HEK293 (cell line): ENCODE data around the gene CEP63.

Source experiments
- CTCF ChIA-PET: fragments of 350-600 bp; formaldehyde crosslinking; extraction: SDS; loops from one replicate; lab custom pipeline; 2021; ENCODE audit warnings: antibody characterized with exemption; lab: Yijun Ruan, JAX
- POLR2A ChIA-PET: fragments of 300-600 bp; formaldehyde crosslinking; extraction: SDS; loops from one replicate; lab custom pipeline; 2020; ENCODE audit warnings: antibody characterized with exemption, inconsistent platforms; lab: Yijun Ruan, JAX
- H3K27ac ChIP-seq: fragments of 200-500 bp; sonication (Bioruptor generic); 2 replicates; pipeline ENCODE4 v1.5.1; 2014; ENCODE audit warnings: low read depth, low read length, control low read depth, inconsistent platforms; ENCODE audit errors: extremely low read depth
- H3K36me3 ChIP-seq, 2 experiments: fragments of 200-500 bp in 1 of 2; sonication (Bioruptor generic) in 1 of 2; 1 replicate in 1 of 2; 2 replicates in 1 of 2; pipeline ENCODE4 v1.5.1; 2014 to 2017; ENCODE audit warnings: inconsistent platforms in 2 of 2, low read length in 2 of 2; ENCODE audit not compliant: control insufficient read depth in 2 of 2, insufficient read depth in 1 of 2
- H3K4me1 ChIP-seq: fragments of 200-500 bp; sonication (Bioruptor generic); 2 replicates; pipeline ENCODE4 v1.5.1; 2014; ENCODE audit warnings: mild to moderate bottlenecking, low read length, inconsistent platforms; ENCODE audit not compliant: control insufficient read depth, insufficient read depth
- H3K4me3 ChIP-seq: 2 replicates; pipeline ENCODE4 v1.5.1; 2011; ENCODE audit warnings: low read depth, mild to moderate bottlenecking, control low read depth, low read length, moderate library complexity
- H3K9me3 ChIP-seq: fragments of 200-500 bp; sonication (Bioruptor generic); 2 replicates; pipeline ENCODE4 v1.5.1; 2014; ENCODE audit warnings: low read depth, low read length, inconsistent platforms; ENCODE audit not compliant: control insufficient read depth, insufficient read depth
- ELK4 ChIP-seq: IDR thresholded peaks from 2 replicates; pipeline ENCODE4 v1.6.1; 2011; ENCODE audit warnings: mild to moderate bottlenecking, low read depth, low read length, borderline replicate concordance
- HIC1 ChIP-seq: fragments of 450-650 bp; formaldehyde crosslinking; IDR thresholded peaks from 2 replicates; pipeline ENCODE4 v1.5.1; 2016; ENCODE audit warnings: missing biosample characterization, missing genetic modification characterization
- KLF8 ChIP-seq: fragments of 450-650 bp; formaldehyde crosslinking; IDR thresholded peaks from 2 replicates; pipeline ENCODE4 v1.5.1; 2016; ENCODE audit warnings: missing biosample characterization, missing genetic modification characterization
- YY2 ChIP-seq: fragments of 450-650 bp; formaldehyde crosslinking; IDR thresholded peaks from 2 replicates; pipeline ENCODE4 v1.5.1; 2016; ENCODE audit warnings: missing biosample characterization, missing genetic modification characterization
- ZBTB21 ChIP-seq: fragments of 450-650 bp; formaldehyde crosslinking; IDR thresholded peaks from 2 replicates; pipeline ENCODE4 v1.5.1; 2017; ENCODE audit warnings: missing biosample characterization, missing genetic modification characterization
- ZBTB44 ChIP-seq: fragments of 450-650 bp; IDR thresholded peaks from 2 replicates; pipeline ENCODE4 v1.5.1; 2018; ENCODE audit warnings: missing biosample characterization, mild to moderate bottlenecking, missing genetic modification characterization
- ZBTB7A ChIP-seq: fragments of 450-650 bp; formaldehyde crosslinking; IDR thresholded peaks from 2 replicates; pipeline ENCODE4 v1.5.1; 2016; ENCODE audit warnings: low read depth, missing biosample characterization, missing genetic modification characterization
- ZNF19 ChIP-seq: fragments of 450-650 bp; formaldehyde crosslinking; IDR thresholded peaks from 2 replicates; pipeline ENCODE4; 2016; ENCODE audit warnings: missing biosample characterization, missing genetic modification characterization, low read depth
- ZNF24 ChIP-seq: fragments of 450-650 bp; formaldehyde crosslinking; IDR thresholded peaks from 2 replicates; pipeline ENCODE4 v1.5.1; 2016; ENCODE audit warnings: missing biosample characterization, missing genetic modification characterization
- ZNF350 ChIP-seq: fragments of 450-650 bp; formaldehyde crosslinking; IDR thresholded peaks from 2 replicates; pipeline ENCODE4 v1.5.0; 2017; ENCODE audit warnings: missing biosample characterization, mild to moderate bottlenecking, missing genetic modification characterization
- ZNF510 ChIP-seq: fragments of 450-650 bp; formaldehyde crosslinking; IDR thresholded peaks from 2 replicates; pipeline ENCODE4 v1.5.1; 2018; ENCODE audit warnings: mild to moderate bottlenecking, missing genetic modification characterization, missing biosample characterization; ENCODE audit not compliant: insufficient replicate concordance
- ZNF596 ChIP-seq: fragments of 450-650 bp; IDR thresholded peaks from 2 replicates; pipeline ENCODE4 v1.5.0; 2018; ENCODE audit warnings: missing biosample characterization, mild to moderate bottlenecking, missing genetic modification characterization, moderate library complexity
- ZNF610 ChIP-seq: fragments of 450-650 bp; formaldehyde crosslinking; IDR thresholded peaks from 2 replicates; pipeline ENCODE4 v1.5.1; 2016; ENCODE audit warnings: missing biosample characterization, missing genetic modification characterization, borderline replicate concordance
- ZNF707 ChIP-seq: fragments of 450-650 bp; formaldehyde crosslinking; IDR thresholded peaks from 2 replicates; pipeline ENCODE4 v1.5.1; 2016; ENCODE audit warnings: missing biosample characterization, missing genetic modification characterization
- ZNF768 ChIP-seq: fragments of 450-650 bp; formaldehyde crosslinking; IDR thresholded peaks from 2 replicates; pipeline ENCODE4 v1.5.1; 2018; ENCODE audit warnings: missing biosample characterization, mild to moderate bottlenecking, missing genetic modification characterization
- ZNF837 ChIP-seq: fragments of 450-650 bp; formaldehyde crosslinking; IDR thresholded peaks from 2 replicates; pipeline ENCODE4 v1.5.1; 2016; ENCODE audit warnings: missing biosample characterization, missing genetic modification characterization
- ZSCAN5A ChIP-seq: fragments of 450-650 bp; formaldehyde crosslinking; IDR thresholded peaks from 2 replicates; pipeline ENCODE4 v1.5.1; 2016; ENCODE audit warnings: missing biosample characterization, missing genetic modification characterization
- TF ChIP-seq, protein P1 (sequence below): fragments of 450-650 bp; formaldehyde crosslinking; IDR thresholded peaks from 2 replicates; pipeline ENCODE4 v1.5.1; 2017; ENCODE audit warnings: missing biosample characterization, missing genetic modification characterization
- TF ChIP-seq, protein P2 (sequence below): fragments of 450-650 bp; formaldehyde crosslinking; IDR thresholded peaks from 2 replicates; pipeline ENCODE4 v1.5.1; 2016; ENCODE audit warnings: missing biosample characterization, missing genetic modification characterization
- TF ChIP-seq, protein P3 (sequence below): fragments of 450-650 bp; formaldehyde crosslinking; IDR thresholded peaks from 2 replicates; pipeline ENCODE4 v1.5.1; 2016; ENCODE audit warnings: missing biosample characterization, missing genetic modification characterization

The CEP63 gene

GRCh38 chr3:134603956-134604355, 118.1 kb downstream of the CEP63 start:
- H3K36me3 ChIP-seq = no peaks in the 10 kb centered on the region
- TF ChIP-seq YY2 (tag by site-specific recombination) (no peak), ZNF596 (no peak), ZNF24 (tag by site-specific recombination) (no peak), HIC1 (tag by site-specific recombination) (no peak), ZNF19 (tag by site-specific recombination) (no peak)
- TF ChIP-seq, all 188 proteins: peak for 0
- H3K4me3 ChIP-seq = no peak overlapping the region
- ChIA-PET CTCF (interaction anchor here (0.5 to 1.2 kb wide), 5 partner anchors 39 to 1314 kb away, joined by 3 read pairs; no protein-coding TSS in a partner anchor), POLR2A (no interaction called here)
- H3K9me3 ChIP-seq = no peaks in the 10 kb centered on the region
- no peaks in the 10 kb centered on the region for H3K4me1 ChIP-seq
- H3K27ac ChIP-seq = no peak overlapping the region

DNA sequence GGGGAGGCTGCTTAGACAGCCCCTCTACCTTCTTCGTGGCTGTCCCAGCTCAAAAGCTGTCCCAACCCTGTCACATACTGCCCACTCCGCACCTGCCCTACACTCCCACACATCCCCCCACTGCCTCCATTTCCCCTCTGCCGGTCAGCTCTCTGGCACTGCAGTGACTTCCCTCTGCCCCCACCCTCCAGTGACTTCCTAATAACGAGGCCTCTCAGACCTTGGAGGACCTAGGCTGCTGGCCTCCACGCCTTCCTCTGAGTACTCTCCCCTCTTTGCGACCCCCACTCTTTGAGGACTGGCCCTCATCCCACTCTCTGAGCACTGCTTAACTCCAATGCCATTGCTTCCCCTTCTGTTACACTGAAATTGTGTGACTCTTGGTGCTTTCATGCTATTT, 119.7 kb downstream of the CEP63 start:
- Histone ChIP-seq H3K36me3 (no peaks in the 10 kb centered on the region), H3K4me1 (no peaks in the 10 kb centered on the region), H3K27ac (no peak overlapping the region), H3K4me3 (no peak overlapping the region), H3K9me3 (no peaks in the 10 kb centered on the region)
- POLR2A ChIA-PET = no interaction called here
- CTCF ChIA-PET = interaction anchor here (1.2 kb wide), 1 partner anchor 149 kb away, joined by 3 read pairs; no protein-coding TSS in a partner anchor
- TF ChIP-seq ZNF610 (tag by site-specific recombination) = no peak
- TF ChIP-seq ZSCAN5A = no peak
- TF ChIP-seq ZBTB21 = no peak
- no peak for TF ChIP-seq ZNF837
- TF ChIP-seq, protein P1, sequence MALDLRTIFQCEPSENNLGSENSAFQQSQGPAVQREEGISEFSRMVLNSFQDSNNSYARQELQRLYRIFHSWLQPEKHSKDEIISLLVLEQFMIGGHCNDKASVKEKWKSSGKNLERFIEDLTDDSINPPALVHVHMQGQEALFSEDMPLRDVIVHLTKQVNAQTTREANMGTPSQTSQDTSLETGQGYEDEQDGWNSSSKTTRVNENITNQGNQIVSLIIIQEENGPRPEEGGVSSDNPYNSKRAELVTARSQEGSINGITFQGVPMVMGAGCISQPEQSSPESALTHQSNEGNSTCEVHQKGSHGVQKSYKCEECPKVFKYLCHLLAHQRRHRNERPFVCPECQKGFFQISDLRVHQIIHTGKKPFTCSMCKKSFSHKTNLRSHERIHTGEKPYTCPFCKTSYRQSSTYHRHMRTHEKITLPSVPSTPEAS (tag by site-specific recombination) = no peak
- TF ChIP-seq, protein P2, sequence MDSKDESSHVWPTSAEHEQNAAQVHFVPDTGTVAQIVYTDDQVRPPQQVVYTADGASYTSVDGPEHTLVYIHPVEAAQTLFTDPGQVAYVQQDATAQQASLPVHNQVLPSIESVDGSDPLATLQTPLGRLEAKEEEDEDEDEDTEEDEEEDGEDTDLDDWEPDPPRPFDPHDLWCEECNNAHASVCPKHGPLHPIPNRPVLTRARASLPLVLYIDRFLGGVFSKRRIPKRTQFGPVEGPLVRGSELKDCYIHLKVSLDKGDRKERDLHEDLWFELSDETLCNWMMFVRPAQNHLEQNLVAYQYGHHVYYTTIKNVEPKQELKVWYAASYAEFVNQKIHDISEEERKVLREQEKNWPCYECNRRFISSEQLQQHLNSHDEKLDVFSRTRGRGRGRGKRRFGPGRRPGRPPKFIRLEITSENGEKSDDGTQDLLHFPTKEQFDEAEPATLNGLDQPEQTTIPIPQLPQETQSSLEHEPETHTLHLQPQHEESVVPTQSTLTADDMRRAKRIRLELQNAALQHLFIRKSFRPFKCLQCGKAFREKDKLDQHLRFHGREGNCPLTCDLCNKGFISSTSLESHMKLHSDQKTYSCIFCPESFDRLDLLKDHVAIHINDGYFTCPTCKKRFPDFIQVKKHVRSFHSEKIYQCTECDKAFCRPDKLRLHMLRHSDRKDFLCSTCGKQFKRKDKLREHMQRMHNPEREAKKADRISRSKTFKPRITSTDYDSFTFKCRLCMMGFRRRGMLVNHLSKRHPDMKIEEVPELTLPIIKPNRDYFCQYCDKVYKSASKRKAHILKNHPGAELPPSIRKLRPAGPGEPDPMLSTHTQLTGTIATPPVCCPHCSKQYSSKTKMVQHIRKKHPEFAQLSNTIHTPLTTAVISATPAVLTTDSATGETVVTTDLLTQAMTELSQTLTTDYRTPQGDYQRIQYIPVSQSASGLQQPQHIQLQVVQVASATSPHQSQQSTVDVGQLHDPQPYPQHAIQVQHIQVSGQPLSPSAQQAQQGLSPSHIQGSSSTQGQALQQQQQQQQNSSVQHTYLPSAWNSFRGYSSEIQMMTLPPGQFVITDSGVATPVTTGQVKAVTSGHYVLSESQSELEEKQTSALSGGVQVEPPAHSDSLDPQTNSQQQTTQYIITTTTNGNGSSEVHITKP (tag by site-specific recombination) = no peak
- TF ChIP-seq ZBTB44 (tag by site-specific recombination) = no peak
- no peak for TF ChIP-seq ZNF24 (tag by site-specific recombination)
- TF ChIP-seq KLF8 (tag by site-specific recombination) = no peak
- TF ChIP-seq ZNF768 (tag by site-specific recombination) = no peak
- TF ChIP-seq ELK4 = no peak
- TF ChIP-seq, protein P3, sequence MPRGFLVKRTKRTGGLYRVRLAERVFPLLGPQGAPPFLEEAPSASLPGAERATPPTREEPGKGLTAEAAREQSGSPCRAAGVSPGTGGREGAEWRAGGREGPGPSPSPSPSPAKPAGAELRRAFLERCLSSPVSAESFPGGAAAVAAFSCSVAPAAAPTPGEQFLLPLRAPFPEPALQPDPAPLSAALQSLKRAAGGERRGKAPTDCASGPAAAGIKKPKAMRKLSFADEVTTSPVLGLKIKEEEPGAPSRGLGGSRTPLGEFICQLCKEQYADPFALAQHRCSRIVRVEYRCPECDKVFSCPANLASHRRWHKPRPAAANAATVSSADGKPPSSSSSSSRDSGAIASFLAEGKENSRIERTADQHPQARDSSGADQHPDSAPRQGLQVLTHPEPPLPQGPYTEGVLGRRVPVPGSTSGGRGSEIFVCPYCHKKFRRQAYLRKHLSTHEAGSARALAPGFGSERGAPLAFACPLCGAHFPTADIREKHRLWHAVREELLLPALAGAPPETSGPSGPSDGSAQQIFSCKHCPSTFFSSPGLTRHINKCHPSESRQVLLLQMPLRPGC (tag by site-specific recombination) = no peak
- no peak for TF ChIP-seq ZNF707 (tag by site-specific recombination)
- no peak for TF ChIP-seq ZNF350 (tag by site-specific recombination)
- TF ChIP-seq ZBTB7A (tag by site-specific recombination) = no peak
- TF ChIP-seq ZNF510 (tag by site-specific recombination) = no peak
